ENCODE measurements around the gene SLC2A11.

- TF ChIP-seq CTCF (IDR thresholded peaks at IDR 0.05; ENCODE audit: insufficient read depth, low read length) (no peak), POLR2AphosphoS5 (IDR thresholded peaks at IDR 0.05; ENCODE audit: low read depth) (no peak), REST (IDR thresholded peaks at IDR 0.05; ENCODE audit: insufficient replicate concordance, low read depth) (no peak), GABPA (IDR thresholded peaks at IDR 0.05; ENCODE audit: low read depth) (no peak), SPI1 (IDR thresholded peaks at IDR 0.05; ENCODE audit: borderline replicate concordance, low read depth) (no peak)
Measured at GRCh38 chr22:23829845-23830372, 27.8 kb upstream of the SLC2A11 start.
